Smooth muscle cell (in vitro differentiated cells): ENCODE measurements around the gene DMD. TPM values are rescaled to one million over a fixed set of nuclear protein-coding genes. Genes with fewer than 3 reads are reported as not detected.

Experiments
- DNase-seq: peaks from one replicate; lab custom pipeline; 2025; ENCODE audit not compliant: unreplicated experiment; lab: John Stamatoyannopoulos, UW
- H2AFZ ChIP-seq: fragments of 200-600 bp; sonication (generic); 2 replicates; pipeline ENCODE4 v1.6.0; 2016; ENCODE audit warnings: antibody characterized with exemption, low read depth, mild to moderate bottlenecking
- H3F3A ChIP-seq: fragments of 200-600 bp; sonication (generic); 2 replicates; pipeline ENCODE4 v1.6.0; 2017; ENCODE audit warnings: antibody characterized with exemption, low read depth
- H3K27ac ChIP-seq: fragments of 200-600 bp; sonication (generic); 2 replicates; pipeline ENCODE4 v1.5.1; 2016; ENCODE audit warnings: low read depth, mild to moderate bottlenecking
- H3K27me3 ChIP-seq: fragments of 200-600 bp; sonication (generic); 2 replicates; pipeline ENCODE4 v1.6.1; 2016; ENCODE audit warnings: low read depth, mild to moderate bottlenecking
- H3K36me3 ChIP-seq: fragments of 200-600 bp; sonication (generic); 2 replicates; pipeline ENCODE4 v1.5.1; 2016; ENCODE audit warnings: low read depth
- H3K4me1 ChIP-seq: fragments of 200-600 bp; sonication (generic); 2 replicates; pipeline ENCODE4 v1.5.1; 2016; ENCODE audit warnings: low read depth
- H3K4me2 ChIP-seq: fragments of 200-600 bp; sonication (generic); 2 replicates; pipeline ENCODE4 v1.6.0; 2016; ENCODE audit warnings: mild to moderate bottlenecking
- H3K4me3 ChIP-seq: fragments of 200-600 bp; sonication (generic); 2 replicates; pipeline ENCODE4 v1.5.1; 2016; ENCODE audit warnings: mild to moderate bottlenecking
- H3K79me2 ChIP-seq: fragments of 200-600 bp; sonication (generic); 2 replicates; pipeline ENCODE4 v1.6.0; 2016; ENCODE audit warnings: low read depth, mild to moderate bottlenecking
- H3K9ac ChIP-seq: fragments of 200-600 bp; sonication (generic); 2 replicates; pipeline ENCODE4 v1.6.0; 2016; ENCODE audit warnings: low read depth
- H3K9me3 ChIP-seq: fragments of 200-600 bp; sonication (generic); replicated peaks from 2 replicates; pipeline ENCODE4 v1.5.1; 2016; ENCODE audit warnings: low read depth
- H4K20me1 ChIP-seq: fragments of 200-600 bp; sonication (generic); 2 replicates; pipeline ENCODE4 v1.6.0; 2016; ENCODE audit warnings: low read depth
- CTCF ChIP-seq: fragments of 200-600 bp; sonication (generic); IDR thresholded peaks from 2 replicates; pipeline ENCODE4 v1.5.1; 2017; ENCODE audit warnings: borderline replicate concordance, mild to moderate bottlenecking, antibody characterized with exemption; ENCODE audit not compliant: insufficient read depth, poor library complexity, severe bottlenecking
- WGBS: methylation state at CpG from one replicate; pipeline ENCODE4 v1.1.7; 2016; ENCODE audit warnings: low lambda C conversion rate; 5-methylcytosine and 5-hydroxymethylcytosine counted together
- polyA plus RNA-seq: library from polyadenylated mRNA; unstranded; fragments of >200 nt; fragmentation: Nextera tagmentation; extraction: Ambion mirVana; gene quantifications from 2 replicates; pipeline ENCODE4 v1.2.1, GENCODE V29; 2016
- total RNA-seq: library from RNA; depleted of rRNA; stranded (reverse); fragments of >200 nt; gene quantifications from 2 replicates; pipeline ENCODE4 v1.2.3, GENCODE V29; 2014

DMD gene
- total and polyA plus RNA-seq, 2 experiments from 2014 or later, result 12.3 to 12.6 TPM

GRCh38 chrX:31092476-31092875, 2118.9 kb downstream of the DMD start:
- H3F3A ChIP-seq, result no peaks in the 10 kb centered on the region
- no peaks in the 10 kb centered on the region for H3K36me3 ChIP-seq
- H3K27me3 ChIP-seq, result no peaks in the 10 kb centered on the region
- DNase-seq, result no peak
- H3K4me2 ChIP-seq, result no peak overlapping the region
- H3K4me3 ChIP-seq, result no peak overlapping the region
- H3K79me2 ChIP-seq, result no peaks in the 10 kb centered on the region
- no peaks in the 10 kb centered on the region for H3K4me1 ChIP-seq
- no peak overlapping the region for H3K27ac ChIP-seq
- no peaks in the 10 kb centered on the region for H4K20me1 ChIP-seq
- H3K9me3 ChIP-seq, result no peaks in the 10 kb centered on the region
- no peak overlapping the region for H2AFZ ChIP-seq
- WGBS, result 63% methylated on average over 3 of the region's 3 CpGs
- no peak overlapping the region for H3K9ac ChIP-seq
- TF ChIP-seq CTCF, result no peak

GRCh38 chrX:31091819-31092218, 2119.5 kb downstream of the DMD start:
- Histone ChIP-seq H2AFZ (no peak overlapping the region), H3K4me2 (no peak overlapping the region), H3K79me2 (no peaks in the 10 kb centered on the region), H3K9me3 (no peaks in the 10 kb centered on the region), H3K36me3 (no peaks in the 10 kb centered on the region), H3K9ac (no peak overlapping the region), H4K20me1 (no peaks in the 10 kb centered on the region), H3K27me3 (no peaks in the 10 kb centered on the region), H3K4me1 (no peaks in the 10 kb centered on the region), H3K4me3 (no peak overlapping the region), H3F3A (no peaks in the 10 kb centered on the region), H3K27ac (no peak overlapping the region)
- no peak for TF ChIP-seq CTCF
- WGBS, result 60% methylated on average over 1 of the region's 1 CpG
- DNase-seq, result no peak

GRCh38 chrX:31074522-31074921, 2136.8 kb downstream of the DMD start:
- WGBS, result 66% methylated on average over 2 of the region's 2 CpGs
- Histone ChIP-seq H3K36me3 (no peaks in the 10 kb centered on the region), H3K4me1 (no peaks in the 10 kb centered on the region), H3K4me2 (no peak overlapping the region), H3K79me2 (no peaks in the 10 kb centered on the region), H3K4me3 (no peak overlapping the region), H3K9ac (no peak overlapping the region), H3F3A (no peaks in the 10 kb centered on the region), H2AFZ (no peak overlapping the region), H3K27me3 (no peaks in the 10 kb centered on the region), H3K9me3 (no peaks in the 10 kb centered on the region), H4K20me1 (no peaks in the 10 kb centered on the region), H3K27ac (no peak overlapping the region)
- no peak for TF ChIP-seq CTCF
- DNase-seq, result no peak

GRCh38 chrX:31071725-31072124, 2139.6 kb downstream of the DMD start, which contains the start of gene FTHL17:
Gene FTHL17, minus strand, starts transcription at chrX:31072041. Its CDS starts 88 bp downstream, at chrX:31071953.
- Histone ChIP-seq H3F3A (no peaks in the 10 kb centered on the region), H3K4me1 (no peaks in the 10 kb centered on the region), H3K27ac (no peak within 1 kb of the TSS), H4K20me1 (no peaks in the 10 kb centered on the region), H3K9me3 (no peaks in the 10 kb centered on the region), H3K4me2 (no peak within 1 kb of the TSS), H2AFZ (no peak within 1 kb of the TSS), H3K27me3 (no peaks in the 10 kb centered on the region), H3K36me3 (no peaks in the 10 kb centered on the region), H3K4me3 (no peak within 1 kb of the TSS), H3K9ac (no peak within 1 kb of the TSS), H3K79me2 (no peaks in the 10 kb centered on the region)
- WGBS, result 95% methylated on average over 24 of the region's 33 CpGs
- no peak for DNase-seq
- no peak for TF ChIP-seq CTCF
